HCT116 (cell line): ENCODE measurements around the gene KCNH6. TPM values are rescaled to one million over a fixed set of nuclear protein-coding genes. Genes with fewer than 3 reads are reported as not detected.

Experiments used
- ATAC-seq: fragments of 200-7000 bp; cut with Tn5 transposase; 2 replicates; pipeline ENCODE4 v1.9.1; 2020; ENCODE audit warnings: mild to moderate bottlenecking, moderate library complexity
- BruUV-seq: library from RNA; stranded (reverse); fragments of 400-500 nt; replicated peaks from 2 replicates; lab custom pipeline; 2021; lab: Mats Ljungman, UMichigan
- CTCF ChIA-PET: fragments of 300-600 bp; sonication (Branson Sonifier 250); formaldehyde crosslinking; loops from one replicate; lab custom pipeline; 2021; ENCODE audit warnings: antibody characterized with exemption; lab: Charles Lee
- POLR2A ChIA-PET: fragments of 300-600, 350-600 bp; sonication (Branson Sonifier 250); formaldehyde crosslinking; loops from one replicate; lab custom pipeline; 2021; ENCODE audit warnings: antibody characterized with exemption; lab: Charles Lee
- RAD21 ChIA-PET, 2 experiments: fragments of 300-600 bp; sonication (Branson Sonifier 250); formaldehyde crosslinking; loops; one replicate each; lab custom pipeline; 2023; ENCODE audit warnings: low total read pairs in 2 of 2; ENCODE audit not compliant: uncharacterized antibody in 2 of 2, unreplicated experiment in 2 of 2, low non-redundant PET in 1 of 2; lab: Charles Lee
- DNase-seq: peaks from one replicate; pipeline ENCODE4 v3.0.0-alpha.2; 2010; ENCODE audit warnings: low read depth, low spot score
- H2AFZ ChIP-seq: fragments of 200-600 bp; shearing (Covaris generic), sonication (generic); 2 replicates; pipeline ENCODE4 v1.6.1; 2017; ENCODE audit warnings: low read depth, mixed run types, mixed read lengths, antibody characterized with exemption, low read length; ENCODE audit not compliant: poor library complexity, severe bottlenecking
- H3K27ac ChIP-seq: 2 replicates; pipeline ENCODE4 v1.5.1; 2012; ENCODE audit warnings: low read depth, low read length
- H3K27me3 ChIP-seq: fragments of 200-600 bp; sonication (generic); 2 replicates; pipeline ENCODE4 v1.6.1; 2016; ENCODE audit warnings: mixed run types, low read length, mixed read lengths; ENCODE audit not compliant: insufficient read depth
- H3K36me3 ChIP-seq, 2 experiments: fragments of 200-500 bp in 1 of 2; fragments of 200-600 bp in 1 of 2; sonication (Bioruptor generic) in 1 of 2; sonication (generic) in 1 of 2; 2 replicates each; pipeline versions ENCODE4 v1.5.1 to v1.6.1; 2014 to 2016; ENCODE audit warnings: low read length in 2 of 2, inconsistent platforms in 1 of 2, mixed read lengths in 1 of 2, mixed run types in 1 of 2; ENCODE audit not compliant: insufficient read depth in 2 of 2, control insufficient read depth in 1 of 2
- H3K4me1 ChIP-seq, 2 experiments: fragments of 200-600 bp in 1 of 2; sonication (generic) in 1 of 2; 2 replicates each; pipeline versions ENCODE4 v1.5.1 to v1.6.1; 2012 to 2017; ENCODE audit warnings: low read length in 2 of 2, inconsistent platforms in 1 of 2, mild to moderate bottlenecking in 1 of 2, mixed read lengths in 1 of 2, mixed run types in 1 of 2, moderate library complexity in 1 of 2; ENCODE audit not compliant: insufficient read depth in 2 of 2, control insufficient read depth in 1 of 2
- H3K4me2 ChIP-seq: fragments of 200-600 bp; sonication (generic); 2 replicates; pipeline ENCODE4 v1.6.1; 2017; ENCODE audit warnings: mixed run types, low read length, mixed read lengths
- H3K4me3 ChIP-seq, 2 experiments: fragments of 200-600 bp in 1 of 2; sonication (generic) in 1 of 2; replicated peaks in 1 of 2; 2 replicates each; pipeline ENCODE4 v1.5.1; 2011 to 2016; ENCODE audit warnings: low read length in 2 of 2, control low read depth in 1 of 2, low read depth in 1 of 2, mild to moderate bottlenecking in 1 of 2, mixed read lengths in 1 of 2, mixed run types in 1 of 2
- H3K79me2 ChIP-seq: fragments of 200-600 bp; sonication (generic); 2 replicates; pipeline ENCODE4 v1.6.1; 2017; ENCODE audit warnings: mild to moderate bottlenecking, mixed run types, low read length, moderate library complexity, mixed read lengths; ENCODE audit not compliant: insufficient read depth
- H3K9ac ChIP-seq: fragments of 200-600 bp; sonication (generic); 2 replicates; pipeline ENCODE4 v1.6.1; 2016; ENCODE audit warnings: low read length, mixed read lengths
- H3K9me2 ChIP-seq: fragments of 200-600 bp; sonication (generic), shearing (Covaris generic); 2 replicates; pipeline ENCODE4 v1.6.1; 2017; ENCODE audit warnings: mixed run types, mild to moderate bottlenecking, moderate library complexity; ENCODE audit not compliant: insufficient read depth
- H3K9me3 ChIP-seq, 2 experiments: fragments of 200-500 bp in 1 of 2; fragments of 200-600 bp in 1 of 2; sonication (Bioruptor generic) in 1 of 2; sonication (generic) in 1 of 2; 2 replicates each; pipeline ENCODE4 v1.6.1; 2014 to 2017; ENCODE audit warnings: low read length in 2 of 2, mixed read lengths in 2 of 2, inconsistent platforms in 1 of 2, low read depth in 1 of 2, mild to moderate bottlenecking in 1 of 2, mixed run types in 1 of 2, moderate library complexity in 1 of 2; ENCODE audit not compliant: control insufficient read depth in 1 of 2, insufficient read depth in 1 of 2
- H4K20me1 ChIP-seq: fragments of 200-600 bp; sonication (generic), shearing (Covaris generic); 2 replicates; pipeline ENCODE4 v1.6.1; 2017; ENCODE audit warnings: mixed run types, mild to moderate bottlenecking, moderate library complexity; ENCODE audit not compliant: insufficient read depth
- CEBPB ChIP-seq: IDR thresholded peaks from 2 replicates; pipeline ENCODE4 v1.6.1; 2012; ENCODE audit warnings: low read depth
- EGR1 ChIP-seq: IDR thresholded peaks from 2 replicates; pipeline ENCODE4 v1.6.1; 2012; ENCODE audit warnings: low read depth
- EZH2 ChIP-seq: fragments of 200-600 bp; sonication (generic); IDR thresholded peaks from 2 replicates; pipeline ENCODE4 v1.6.1; 2017; ENCODE audit warnings: antibody characterized with exemption, mixed run types
- EZH2phosphoT487 ChIP-seq: fragments of 200-600 bp; IDR thresholded peaks from 2 replicates; pipeline ENCODE4 v1.6.1; 2018; ENCODE audit warnings: antibody characterized with exemption, borderline replicate concordance
- YY1 ChIP-seq: IDR thresholded peaks from 2 replicates; pipeline ENCODE4 v1.6.1; 2011; ENCODE audit warnings: low read length, low read depth, moderate library complexity, mild to moderate bottlenecking; ENCODE audit not compliant: insufficient replicate concordance; ENCODE audit errors: extremely low read depth
- intact Hi-C: fragments of 100-400 bp; cut with micrococcal nuclease; formaldehyde crosslinking; loops from 2 replicates; pipeline ENCODE4 v1.10.0; 2022
- total RNA-seq: library from RNA; stranded (reverse); gene quantifications from one replicate; pipeline ENCODE4 v1.2.1, GENCODE V29; 2021; ENCODE audit not compliant: unreplicated experiment
- TF ChIP-seq, protein P1 (sequence below): IDR thresholded peaks from 2 replicates; pipeline ENCODE4 v1.6.1; 2011; ENCODE audit warnings: mild to moderate bottlenecking, low read length, moderate library complexity; ENCODE audit not compliant: insufficient replicate concordance; ENCODE audit errors: extremely low read depth
- TF ChIP-seq, protein P2 (sequence below), 3 experiments: fragments of 200-600 bp in 1 of 3; sonication (generic) in 1 of 3; IDR thresholded peaks in 2 of 3; conservative IDR thresholded peaks in 1 of 3; 2 replicates each; pipeline ENCODE4 v1.5.1; 2012 to 2017; ENCODE audit warnings: low read depth in 2 of 3, low read length in 2 of 3, antibody characterized with exemption in 1 of 3, borderline replicate concordance in 1 of 3, control low read depth in 1 of 3, mild to moderate bottlenecking in 1 of 3, mixed read lengths in 1 of 3, mixed run types in 1 of 3, moderate library complexity in 1 of 3; ENCODE audit not compliant: insufficient read depth in 1 of 3
- TF ChIP-seq, protein P3 (sequence below): IDR thresholded peaks from 2 replicates; pipeline ENCODE4 v1.6.1; 2012
- TF ChIP-seq, protein P4 (sequence below): IDR thresholded peaks from 2 replicates; pipeline ENCODE4 v1.6.1; 2012; ENCODE audit warnings: low read depth

The KCNH6 gene
- total RNA-seq, 1 experiment from 2014 or later: not detected

DNA sequence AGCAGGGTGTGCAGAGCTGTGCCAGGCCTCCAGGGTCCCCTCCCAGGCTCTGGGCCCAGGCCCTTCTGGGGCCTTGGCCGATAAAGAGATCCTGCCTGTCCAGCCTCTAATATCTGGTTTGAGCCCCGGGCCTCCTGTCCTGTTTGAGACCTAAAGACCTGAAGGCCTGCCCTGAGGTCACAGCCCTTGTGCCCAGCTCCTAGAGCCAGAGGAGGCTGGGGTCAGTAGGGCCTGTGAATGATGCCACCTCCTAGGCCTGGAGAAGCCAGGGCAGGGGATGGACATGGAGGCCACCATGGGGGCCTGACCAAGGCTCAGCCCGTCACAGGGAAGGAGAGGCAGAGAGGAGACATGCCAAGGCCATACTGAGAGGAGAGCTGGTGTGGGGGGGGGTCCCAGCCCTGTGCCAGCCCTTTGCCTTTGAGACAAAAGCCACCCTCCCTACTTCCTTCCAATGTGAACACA is 7.4 kb downstream of the KCNH6 start:
- no peaks in the 10 kb centered on the region for H3K36me3 ChIP-seq
- H3K27ac ChIP-seq: no peak overlapping the region
- CTCF ChIA-PET: no interaction called here
- H3K79me2 ChIP-seq: no peaks in the 10 kb centered on the region
- H2AFZ ChIP-seq: no peak overlapping the region
- no peak overlapping the region for H3K9ac ChIP-seq
- no peak overlapping the region for H3K4me2 ChIP-seq
- no peaks in the 10 kb centered on the region for H3K4me1 ChIP-seq
- RAD21 ChIA-PET: no interaction called here
- peaks cover 22% of the 10 kb centered on the region for H3K27me3 ChIP-seq
- intact Hi-C loops: no loop called here
- H3K9me2 ChIP-seq: no peaks in the 10 kb centered on the region
- H3K9me3 ChIP-seq: no peaks in the 10 kb centered on the region
- no peak overlapping the region for H3K4me3 ChIP-seq
- BruUV-seq: no TSS peak
- TF ChIP-seq, protein P1, sequence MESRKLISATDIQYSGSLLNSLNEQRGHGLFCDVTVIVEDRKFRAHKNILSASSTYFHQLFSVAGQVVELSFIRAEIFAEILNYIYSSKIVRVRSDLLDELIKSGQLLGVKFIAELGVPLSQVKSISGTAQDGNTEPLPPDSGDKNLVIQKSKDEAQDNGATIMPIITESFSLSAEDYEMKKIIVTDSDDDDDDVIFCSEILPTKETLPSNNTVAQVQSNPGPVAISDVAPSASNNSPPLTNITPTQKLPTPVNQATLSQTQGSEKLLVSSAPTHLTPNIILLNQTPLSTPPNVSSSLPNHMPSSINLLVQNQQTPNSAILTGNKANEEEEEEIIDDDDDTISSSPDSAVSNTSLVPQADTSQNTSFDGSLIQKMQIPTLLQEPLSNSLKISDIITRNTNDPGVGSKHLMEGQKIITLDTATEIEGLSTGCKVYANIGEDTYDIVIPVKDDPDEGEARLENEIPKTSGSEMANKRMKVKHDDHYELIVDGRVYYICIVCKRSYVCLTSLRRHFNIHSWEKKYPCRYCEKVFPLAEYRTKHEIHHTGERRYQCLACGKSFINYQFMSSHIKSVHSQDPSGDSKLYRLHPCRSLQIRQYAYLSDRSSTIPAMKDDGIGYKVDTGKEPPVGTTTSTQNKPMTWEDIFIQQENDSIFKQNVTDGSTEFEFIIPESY: no peak
- TF ChIP-seq EZH2phosphoT487 (no peak), CEBPB (no peak), EZH2 (no peak), YY1 (no peak), EGR1 (no peak)
- TF ChIP-seq, protein P2, sequence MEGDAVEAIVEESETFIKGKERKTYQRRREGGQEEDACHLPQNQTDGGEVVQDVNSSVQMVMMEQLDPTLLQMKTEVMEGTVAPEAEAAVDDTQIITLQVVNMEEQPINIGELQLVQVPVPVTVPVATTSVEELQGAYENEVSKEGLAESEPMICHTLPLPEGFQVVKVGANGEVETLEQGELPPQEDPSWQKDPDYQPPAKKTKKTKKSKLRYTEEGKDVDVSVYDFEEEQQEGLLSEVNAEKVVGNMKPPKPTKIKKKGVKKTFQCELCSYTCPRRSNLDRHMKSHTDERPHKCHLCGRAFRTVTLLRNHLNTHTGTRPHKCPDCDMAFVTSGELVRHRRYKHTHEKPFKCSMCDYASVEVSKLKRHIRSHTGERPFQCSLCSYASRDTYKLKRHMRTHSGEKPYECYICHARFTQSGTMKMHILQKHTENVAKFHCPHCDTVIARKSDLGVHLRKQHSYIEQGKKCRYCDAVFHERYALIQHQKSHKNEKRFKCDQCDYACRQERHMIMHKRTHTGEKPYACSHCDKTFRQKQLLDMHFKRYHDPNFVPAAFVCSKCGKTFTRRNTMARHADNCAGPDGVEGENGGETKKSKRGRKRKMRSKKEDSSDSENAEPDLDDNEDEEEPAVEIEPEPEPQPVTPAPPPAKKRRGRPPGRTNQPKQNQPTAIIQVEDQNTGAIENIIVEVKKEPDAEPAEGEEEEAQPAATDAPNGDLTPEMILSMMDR (IDR thresholded peaks at IDR 0.05 in 2 of 3, conservative IDR thresholded peaks at IDR 0.05 in 1 of 3; ENCODE audit: borderline replicate concordance in 1 of 3, insufficient read depth in 1 of 3, low read depth in 2 of 3, low read length in 2 of 3): no peak
- TF ChIP-seq, protein P3, sequence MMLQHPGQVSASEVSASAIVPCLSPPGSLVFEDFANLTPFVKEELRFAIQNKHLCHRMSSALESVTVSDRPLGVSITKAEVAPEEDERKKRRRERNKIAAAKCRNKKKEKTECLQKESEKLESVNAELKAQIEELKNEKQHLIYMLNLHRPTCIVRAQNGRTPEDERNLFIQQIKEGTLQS: no peak
- TF ChIP-seq, protein P4, sequence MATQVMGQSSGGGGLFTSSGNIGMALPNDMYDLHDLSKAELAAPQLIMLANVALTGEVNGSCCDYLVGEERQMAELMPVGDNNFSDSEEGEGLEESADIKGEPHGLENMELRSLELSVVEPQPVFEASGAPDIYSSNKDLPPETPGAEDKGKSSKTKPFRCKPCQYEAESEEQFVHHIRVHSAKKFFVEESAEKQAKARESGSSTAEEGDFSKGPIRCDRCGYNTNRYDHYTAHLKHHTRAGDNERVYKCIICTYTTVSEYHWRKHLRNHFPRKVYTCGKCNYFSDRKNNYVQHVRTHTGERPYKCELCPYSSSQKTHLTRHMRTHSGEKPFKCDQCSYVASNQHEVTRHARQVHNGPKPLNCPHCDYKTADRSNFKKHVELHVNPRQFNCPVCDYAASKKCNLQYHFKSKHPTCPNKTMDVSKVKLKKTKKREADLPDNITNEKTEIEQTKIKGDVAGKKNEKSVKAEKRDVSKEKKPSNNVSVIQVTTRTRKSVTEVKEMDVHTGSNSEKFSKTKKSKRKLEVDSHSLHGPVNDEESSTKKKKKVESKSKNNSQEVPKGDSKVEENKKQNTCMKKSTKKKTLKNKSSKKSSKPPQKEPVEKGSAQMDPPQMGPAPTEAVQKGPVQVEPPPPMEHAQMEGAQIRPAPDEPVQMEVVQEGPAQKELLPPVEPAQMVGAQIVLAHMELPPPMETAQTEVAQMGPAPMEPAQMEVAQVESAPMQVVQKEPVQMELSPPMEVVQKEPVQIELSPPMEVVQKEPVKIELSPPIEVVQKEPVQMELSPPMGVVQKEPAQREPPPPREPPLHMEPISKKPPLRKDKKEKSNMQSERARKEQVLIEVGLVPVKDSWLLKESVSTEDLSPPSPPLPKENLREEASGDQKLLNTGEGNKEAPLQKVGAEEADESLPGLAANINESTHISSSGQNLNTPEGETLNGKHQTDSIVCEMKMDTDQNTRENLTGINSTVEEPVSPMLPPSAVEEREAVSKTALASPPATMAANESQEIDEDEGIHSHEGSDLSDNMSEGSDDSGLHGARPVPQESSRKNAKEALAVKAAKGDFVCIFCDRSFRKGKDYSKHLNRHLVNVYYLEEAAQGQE: no peak
- POLR2A ChIA-PET: no interaction called here
- DNase-seq: no peak
- H4K20me1 ChIP-seq: no peaks in the 10 kb centered on the region
- ATAC-seq: no peak
